RWPE2 (cell line): Measurements from ENCODE around the gene POGZ.
A peak's percentile ranks its signal among the peaks of the same experiment; 100 is the strongest.

ENCODE experiments used
- ATAC-seq: fragments of 200-7000 bp; cut with Tn5 transposase; 3 replicates; pipeline ENCODE4 v1.9.1; 2021; ENCODE audit warnings: low read depth
- DNase-seq: peaks from one replicate; pipeline ENCODE4 v3.0.0-alpha.2; 2020; ENCODE audit warnings: low spot score
- H3K27ac ChIP-seq: fragments of 450-650 bp; 2 replicates; pipeline ENCODE4 v1.5.1; 2017; ENCODE audit warnings: mild to moderate bottlenecking; ENCODE audit not compliant: poor library complexity, severe bottlenecking
- H3K27me3 ChIP-seq: fragments of 250-450 bp; sonication (Bioruptor Pico); 2 replicates; pipeline ENCODE4 v1.5.1; 2021; ENCODE audit warnings: mild to moderate bottlenecking, moderate library complexity; ENCODE audit not compliant: insufficient read depth, poor library complexity, severe bottlenecking
- H3K36me3 ChIP-seq: fragments of 250-450 bp; sonication (Bioruptor Pico); 2 replicates; pipeline ENCODE4 v1.5.1; 2020; ENCODE audit warnings: low read depth, mild to moderate bottlenecking, moderate library complexity
- H3K4me1 ChIP-seq: fragments of 250-450 bp; sonication (Bioruptor Pico); 2 replicates; pipeline ENCODE4 v1.5.1; 2021; ENCODE audit warnings: mild to moderate bottlenecking, moderate library complexity; ENCODE audit not compliant: insufficient read depth, poor library complexity, severe bottlenecking
- H3K4me3 ChIP-seq: fragments of 250-450 bp; sonication (Bioruptor Pico); 2 replicates; pipeline ENCODE4 v1.5.1; 2021; ENCODE audit warnings: mild to moderate bottlenecking, moderate library complexity; ENCODE audit not compliant: severe bottlenecking
- H3K9me3 ChIP-seq: fragments of 250-450 bp; sonication (Bioruptor Pico); 2 replicates; pipeline ENCODE4 v1.5.1; 2021; ENCODE audit warnings: mild to moderate bottlenecking, moderate library complexity; ENCODE audit not compliant: severe bottlenecking
- TF ChIP-seq, protein P1 (sequence below): fragments of 450-650 bp; IDR thresholded peaks from one replicate; pipeline ENCODE4 v1.5.1; 2017; ENCODE audit warnings: mild to moderate bottlenecking, moderate library complexity; ENCODE audit not compliant: poor library complexity, severe bottlenecking

The POGZ gene

DNA sequence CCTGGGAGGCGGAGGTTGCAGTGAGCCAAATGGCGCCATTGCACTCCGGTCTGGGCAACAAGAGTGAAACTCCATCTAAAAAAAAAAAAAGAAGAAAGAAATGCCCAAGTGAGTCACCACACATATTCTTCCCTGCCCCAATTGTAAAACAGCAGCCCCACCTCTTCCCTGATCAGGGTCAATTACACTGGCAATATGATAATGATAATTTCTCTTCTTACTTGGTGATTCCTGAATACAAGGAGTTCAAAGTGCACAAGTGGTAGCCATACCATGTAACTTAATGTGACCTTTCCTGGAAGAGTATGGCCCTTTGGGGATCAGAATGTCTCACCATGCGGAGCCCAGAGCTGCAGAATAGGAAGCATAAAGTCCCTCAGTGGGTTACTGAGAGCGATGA lies 40.1 kb upstream of the POGZ start:
- no peak for ATAC-seq
- Histone ChIP-seq H3K27me3 (no peaks in the 10 kb centered on the region), H3K9me3 (no peaks in the 10 kb centered on the region), H3K4me3 (no peak overlapping the region), H3K27ac (no peak overlapping the region), H3K4me1 (peaks cover 15% of the 10 kb centered on the region), H3K36me3 (no peaks in the 10 kb centered on the region)
- TF ChIP-seq, protein P1, sequence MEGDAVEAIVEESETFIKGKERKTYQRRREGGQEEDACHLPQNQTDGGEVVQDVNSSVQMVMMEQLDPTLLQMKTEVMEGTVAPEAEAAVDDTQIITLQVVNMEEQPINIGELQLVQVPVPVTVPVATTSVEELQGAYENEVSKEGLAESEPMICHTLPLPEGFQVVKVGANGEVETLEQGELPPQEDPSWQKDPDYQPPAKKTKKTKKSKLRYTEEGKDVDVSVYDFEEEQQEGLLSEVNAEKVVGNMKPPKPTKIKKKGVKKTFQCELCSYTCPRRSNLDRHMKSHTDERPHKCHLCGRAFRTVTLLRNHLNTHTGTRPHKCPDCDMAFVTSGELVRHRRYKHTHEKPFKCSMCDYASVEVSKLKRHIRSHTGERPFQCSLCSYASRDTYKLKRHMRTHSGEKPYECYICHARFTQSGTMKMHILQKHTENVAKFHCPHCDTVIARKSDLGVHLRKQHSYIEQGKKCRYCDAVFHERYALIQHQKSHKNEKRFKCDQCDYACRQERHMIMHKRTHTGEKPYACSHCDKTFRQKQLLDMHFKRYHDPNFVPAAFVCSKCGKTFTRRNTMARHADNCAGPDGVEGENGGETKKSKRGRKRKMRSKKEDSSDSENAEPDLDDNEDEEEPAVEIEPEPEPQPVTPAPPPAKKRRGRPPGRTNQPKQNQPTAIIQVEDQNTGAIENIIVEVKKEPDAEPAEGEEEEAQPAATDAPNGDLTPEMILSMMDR, result no peak
- no peak for DNase-seq

DNA sequence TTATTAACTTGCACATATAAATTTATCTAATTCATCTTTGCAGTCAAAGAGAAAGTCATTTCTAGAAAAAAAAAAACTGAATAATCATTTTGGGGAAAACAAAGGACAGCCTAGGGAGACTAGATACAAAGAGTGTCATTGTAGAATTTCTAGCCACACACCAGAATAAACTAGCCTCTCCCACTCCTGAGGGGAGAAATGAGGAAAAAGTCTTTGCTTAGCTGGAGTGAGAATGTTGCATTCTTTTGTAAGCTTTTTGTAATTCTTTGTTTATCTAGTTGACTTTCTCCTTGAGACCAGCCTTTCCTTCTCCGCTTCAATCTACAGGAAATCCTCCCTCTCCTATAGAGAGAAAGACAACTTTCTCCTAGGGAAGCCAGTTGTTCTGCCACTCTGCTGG lies 36.0 kb upstream of the POGZ start:
- Histone ChIP-seq H3K27me3 (no peaks in the 10 kb centered on the region), H3K9me3 (no peaks in the 10 kb centered on the region), H3K4me3 (no peak overlapping the region), H3K36me3 (no peaks in the 10 kb centered on the region), H3K27ac (peak overlapping the region; percentile 27), H3K4me1 (peaks cover 16% of the 10 kb centered on the region)
- DNase-seq (no peak), ATAC-seq (no peak)
- TF ChIP-seq, protein P1, result no peak

DNA sequence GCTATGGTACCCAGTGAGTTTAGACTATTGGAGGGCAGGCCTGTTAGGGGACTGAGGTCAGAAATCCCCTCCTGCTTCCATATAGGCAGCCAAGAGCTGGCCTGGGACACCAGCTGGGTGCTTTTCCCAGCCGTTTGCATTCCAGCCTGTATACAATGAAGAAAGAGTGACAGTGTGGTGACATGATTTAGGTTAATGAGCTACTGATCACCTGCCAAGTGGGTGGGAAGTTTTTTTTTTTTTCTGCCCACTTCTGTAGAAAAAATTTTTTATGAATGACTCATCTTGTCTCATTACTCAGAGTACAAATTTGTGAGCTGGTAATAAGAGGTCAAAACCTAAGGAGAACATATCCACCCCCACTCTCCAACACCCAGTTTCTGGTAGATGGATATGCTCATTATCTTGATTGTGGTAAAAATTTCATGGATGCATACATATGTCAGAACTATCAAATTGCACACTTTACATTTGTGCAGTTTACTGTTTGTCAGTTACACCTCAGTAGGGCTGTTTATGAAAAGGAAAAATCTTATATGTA lies 35.5 kb upstream of the POGZ start:
- Histone ChIP-seq H3K4me1 (peaks cover 16% of the 10 kb centered on the region), H3K36me3 (no peaks in the 10 kb centered on the region), H3K27ac (peak overlapping the region; percentile 27), H3K9me3 (no peaks in the 10 kb centered on the region), H3K27me3 (no peaks in the 10 kb centered on the region), H3K4me3 (no peak overlapping the region)
- DNase-seq, result no peak
- TF ChIP-seq, protein P1, result no peak
- ATAC-seq, result peak; percentile 90

DNA sequence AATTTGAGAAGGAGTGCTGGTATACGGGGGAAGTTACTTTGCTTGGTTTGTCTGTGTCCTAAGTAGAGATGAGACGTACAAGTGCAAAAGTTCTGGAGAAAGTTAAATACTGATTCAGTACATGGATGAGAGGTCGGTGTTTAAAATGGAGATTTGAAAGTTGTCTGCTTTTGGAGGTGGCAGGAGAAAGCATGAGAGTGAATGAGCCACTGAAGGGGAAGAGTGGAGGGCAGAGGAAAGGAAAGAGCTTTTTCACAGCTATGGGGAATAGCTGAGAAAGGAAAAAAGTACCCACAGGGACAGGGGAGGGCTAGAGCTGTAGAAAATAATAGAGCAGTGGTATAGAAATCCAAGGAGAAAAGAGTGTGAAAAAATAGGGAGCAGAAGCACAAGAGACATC lies 33.7 kb upstream of the POGZ start:
- TF ChIP-seq, protein P1, result no peak
- no peaks in the 10 kb centered on the region for H3K36me3 ChIP-seq
- no peaks in the 10 kb centered on the region for H3K9me3 ChIP-seq
- H3K4me3 ChIP-seq, result no peak overlapping the region
- H3K4me1 ChIP-seq, result peaks cover 16% of the 10 kb centered on the region
- ATAC-seq, result no peak
- no peaks in the 10 kb centered on the region for H3K27me3 ChIP-seq
- H3K27ac ChIP-seq, result no peak overlapping the region
- no peak for DNase-seq

DNA sequence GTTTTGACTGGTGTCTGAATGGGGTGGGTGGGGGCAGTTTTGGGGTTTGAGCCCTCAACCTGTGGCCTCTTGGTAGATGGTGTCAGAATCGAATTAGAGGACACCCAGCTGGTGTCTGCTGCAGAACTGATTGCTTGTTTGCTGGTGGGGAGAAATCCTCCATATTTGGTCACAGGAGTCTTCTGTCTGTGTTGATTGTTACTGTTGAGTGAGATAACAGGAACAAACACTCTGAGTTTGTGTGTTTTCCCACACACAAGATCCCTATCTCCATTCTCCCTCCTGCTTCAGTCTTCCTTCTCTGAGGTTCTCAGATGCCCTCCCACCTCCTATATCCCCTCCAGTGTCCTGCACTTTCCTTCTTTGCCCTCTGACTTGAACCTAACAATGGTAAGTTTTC lies 32.8 kb upstream of the POGZ start:
- Histone ChIP-seq H3K4me3 (no peak overlapping the region), H3K9me3 (no peaks in the 10 kb centered on the region), H3K27me3 (no peaks in the 10 kb centered on the region), H3K4me1 (peaks cover 16% of the 10 kb centered on the region), H3K36me3 (no peaks in the 10 kb centered on the region), H3K27ac (no peak overlapping the region)
- no peak for DNase-seq
- TF ChIP-seq, protein P1, result no peak
- no peak for ATAC-seq
